SIG-M5 treated with dmso at 0.1 percent for 504 hours (cell line): ENCODE data around the gene JMJD1C.
"Not testable (repeated sequence)": the region's sequence is repeated elsewhere in the genome, so short reads cannot be mapped to it uniquely, and the experiment has no call there.

ENCODE experiments used
- DNase-seq: peaks from one replicate; lab custom pipeline; 2025; ENCODE audit not compliant: unreplicated experiment; lab: John Stamatoyannopoulos, UW

JMJD1C gene, protein sequence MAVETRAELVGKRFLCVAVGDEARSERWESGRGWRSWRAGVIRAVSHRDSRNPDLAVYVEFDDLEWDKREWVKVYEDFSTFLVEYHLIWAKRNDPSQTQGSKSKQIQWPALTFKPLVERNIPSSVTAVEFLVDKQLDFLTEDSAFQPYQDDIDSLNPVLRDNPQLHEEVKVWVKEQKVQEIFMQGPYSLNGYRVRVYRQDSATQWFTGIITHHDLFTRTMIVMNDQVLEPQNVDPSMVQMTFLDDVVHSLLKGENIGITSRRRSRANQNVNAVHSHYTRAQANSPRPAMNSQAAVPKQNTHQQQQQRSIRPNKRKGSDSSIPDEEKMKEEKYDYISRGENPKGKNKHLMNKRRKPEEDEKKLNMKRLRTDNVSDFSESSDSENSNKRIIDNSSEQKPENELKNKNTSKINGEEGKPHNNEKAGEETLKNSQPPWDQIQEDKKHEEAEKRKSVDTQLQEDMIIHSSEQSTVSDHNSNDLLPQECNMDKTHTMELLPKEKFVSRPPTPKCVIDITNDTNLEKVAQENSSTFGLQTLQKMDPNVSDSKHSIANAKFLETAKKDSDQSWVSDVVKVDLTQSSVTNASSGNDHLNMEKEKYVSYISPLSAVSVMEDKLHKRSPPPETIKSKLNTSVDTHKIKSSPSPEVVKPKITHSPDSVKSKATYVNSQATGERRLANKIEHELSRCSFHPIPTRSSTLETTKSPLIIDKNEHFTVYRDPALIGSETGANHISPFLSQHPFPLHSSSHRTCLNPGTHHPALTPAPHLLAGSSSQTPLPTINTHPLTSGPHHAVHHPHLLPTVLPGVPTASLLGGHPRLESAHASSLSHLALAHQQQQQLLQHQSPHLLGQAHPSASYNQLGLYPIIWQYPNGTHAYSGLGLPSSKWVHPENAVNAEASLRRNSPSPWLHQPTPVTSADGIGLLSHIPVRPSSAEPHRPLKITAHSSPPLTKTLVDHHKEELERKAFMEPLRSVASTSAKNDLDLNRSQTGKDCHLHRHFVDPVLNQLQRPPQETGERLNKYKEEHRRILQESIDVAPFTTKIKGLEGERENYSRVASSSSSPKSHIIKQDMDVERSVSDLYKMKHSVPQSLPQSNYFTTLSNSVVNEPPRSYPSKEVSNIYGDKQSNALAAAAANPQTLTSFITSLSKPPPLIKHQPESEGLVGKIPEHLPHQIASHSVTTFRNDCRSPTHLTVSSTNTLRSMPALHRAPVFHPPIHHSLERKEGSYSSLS (N-terminal part only)

DNA sequence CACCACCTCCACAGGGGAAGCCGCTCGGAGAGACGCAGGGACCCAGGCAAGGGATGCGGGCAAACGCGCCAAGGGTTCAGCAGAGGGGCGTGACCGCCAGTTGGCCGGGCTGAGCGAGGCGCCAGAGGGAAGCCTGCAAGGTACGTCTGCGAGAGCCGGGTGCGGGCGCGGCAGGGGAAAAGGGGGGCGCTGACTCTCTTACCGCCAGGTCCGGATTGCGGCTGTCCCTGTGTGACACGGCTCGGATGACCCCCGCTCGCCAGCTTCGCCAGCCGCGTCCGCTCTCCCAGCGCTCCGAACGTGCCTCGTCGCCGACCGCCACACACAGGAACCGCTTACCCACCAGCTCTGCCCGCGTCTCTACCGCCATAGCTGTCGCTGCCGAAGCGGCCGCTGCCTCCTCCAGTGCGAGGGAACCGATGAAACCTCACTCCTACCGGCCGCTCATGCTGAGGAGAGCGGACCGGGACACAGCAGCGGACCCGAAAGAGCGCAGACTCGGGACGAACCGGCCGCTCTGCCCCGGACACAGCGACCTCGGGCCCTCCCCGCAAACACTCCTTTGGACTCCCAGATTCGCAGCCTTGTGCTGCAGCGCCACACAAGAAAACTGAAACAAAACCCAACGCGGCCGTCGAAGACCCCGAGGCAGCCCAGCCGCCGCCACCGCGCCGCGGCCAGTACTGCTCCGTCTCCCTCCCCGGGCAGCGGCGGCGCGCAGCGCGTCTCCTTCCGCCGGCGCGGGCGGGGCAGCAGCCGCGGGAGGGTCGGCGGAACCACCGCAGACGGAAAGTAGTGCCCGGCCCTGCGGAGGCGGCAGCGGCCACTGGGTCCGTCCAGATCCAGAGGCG, at the start of gene JMJD1C:
JMJD1C (minus strand) TSS at position 685 of the 851 bp plus-strand sequence; CDS start at position 370, 315 bp downstream.
- peak; percentile 41 for DNase-seq

DNA sequence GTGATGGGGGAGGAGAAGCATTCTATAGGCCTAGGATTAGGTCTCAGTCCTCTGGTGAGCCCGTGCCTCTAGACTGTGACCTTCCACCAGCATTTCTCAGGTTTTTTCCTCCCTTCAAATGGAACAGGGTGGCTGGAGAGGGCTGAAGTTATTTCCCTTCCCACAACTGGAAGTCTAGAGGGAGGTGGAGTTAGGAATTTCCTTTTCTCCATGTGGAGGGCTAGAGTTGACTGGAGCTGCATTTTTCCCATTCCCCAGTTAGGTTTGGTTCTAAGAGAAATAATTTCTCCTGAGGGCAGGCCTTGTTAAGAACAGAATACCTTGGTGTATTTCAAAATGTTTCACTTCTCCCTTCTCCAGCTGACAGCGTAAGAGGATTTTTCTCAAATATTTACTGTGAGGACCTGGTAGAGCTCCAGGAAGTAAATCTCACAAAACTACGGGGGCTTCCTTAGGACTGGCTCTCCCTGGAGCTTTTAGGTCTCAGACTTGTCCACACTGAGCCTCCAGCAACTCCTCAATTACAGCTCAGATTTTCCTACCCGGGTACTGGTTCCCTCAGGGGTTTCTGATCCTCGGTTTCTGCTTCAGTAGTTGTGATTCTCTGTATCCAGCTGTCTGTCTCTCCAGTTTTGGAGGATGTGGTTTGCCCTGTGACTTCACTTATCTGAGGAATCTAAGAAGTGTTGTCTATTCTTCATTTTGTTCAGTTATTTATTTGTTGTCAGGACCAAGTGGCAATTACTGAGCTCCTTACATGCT, 49.4 kb upstream of the JMJD1C start:
- DNase-seq, result no peak

DNA sequence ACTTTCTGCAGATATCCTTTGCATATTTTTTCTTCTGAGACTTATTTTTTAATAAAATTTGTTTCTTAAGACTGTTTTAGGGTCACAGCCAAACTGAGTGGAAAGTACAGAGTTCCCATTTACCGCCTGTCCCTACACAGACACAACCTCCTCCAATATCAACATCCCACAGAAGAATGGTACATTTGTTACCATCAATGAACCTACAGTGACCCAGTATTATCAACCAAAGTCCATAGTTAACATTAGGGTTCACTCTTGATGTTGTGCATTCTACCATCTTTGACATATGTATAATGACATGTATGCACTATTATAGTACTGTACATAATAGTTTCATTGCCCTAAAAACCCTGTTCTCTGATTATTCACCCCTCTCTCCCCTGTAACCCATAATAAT, 40.8 kb upstream of the JMJD1C start:
- DNase-seq, result no peak

DNA sequence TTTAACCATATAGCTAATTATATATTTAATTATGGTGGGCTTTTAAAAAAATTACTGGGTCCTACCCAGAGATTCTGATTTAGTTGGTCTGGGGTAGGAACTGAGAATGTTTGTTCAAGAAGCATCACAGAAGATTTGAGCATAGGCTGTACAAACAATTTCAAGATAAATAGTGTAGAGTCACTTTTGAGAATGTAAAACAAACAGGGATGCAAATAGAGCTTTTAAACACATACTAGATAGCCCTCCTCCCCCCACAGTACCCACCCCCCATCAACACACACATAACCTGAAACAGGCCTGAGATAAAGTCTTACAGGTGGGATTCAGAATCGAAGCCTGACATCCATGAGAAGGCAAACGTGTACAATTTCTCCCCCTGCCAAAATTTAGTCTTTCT, 39.8 kb upstream of the JMJD1C start:
- DNase-seq, result no peak

DNA sequence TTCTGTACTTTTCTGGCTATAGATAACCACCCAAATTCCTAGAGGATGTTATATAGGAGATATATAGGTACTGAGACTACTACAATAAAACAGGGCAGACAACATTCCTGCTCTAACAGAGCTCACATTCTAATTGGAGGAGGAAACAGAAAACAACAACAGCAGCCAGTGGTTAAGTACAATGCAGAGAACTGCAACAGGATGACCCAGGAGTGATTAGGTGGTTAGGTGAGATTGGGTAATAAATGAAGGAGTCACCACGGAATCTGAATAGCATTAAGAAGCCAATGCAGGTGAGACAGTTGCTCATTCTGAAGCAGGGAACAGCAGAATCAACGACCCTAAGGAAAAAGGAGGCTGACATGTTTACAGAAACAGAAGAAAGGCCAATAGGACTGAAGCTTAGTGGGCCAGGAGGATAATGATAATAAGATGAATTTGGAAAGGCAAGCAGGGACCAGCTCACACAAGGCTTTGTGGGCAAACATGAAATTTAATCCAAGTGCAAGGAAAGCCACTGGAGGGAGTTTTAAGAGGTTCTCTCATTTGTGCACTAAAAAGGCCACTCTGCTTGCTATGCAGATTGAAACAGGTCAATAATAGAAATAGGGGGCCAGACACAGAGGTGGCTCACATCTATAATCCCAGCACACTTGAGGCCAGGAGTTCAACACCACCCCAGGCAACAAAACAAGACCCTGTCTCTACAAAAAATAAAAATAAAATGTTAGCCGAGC, 38.5 kb upstream of the JMJD1C start:
- DNase-seq, result no peak

DNA sequence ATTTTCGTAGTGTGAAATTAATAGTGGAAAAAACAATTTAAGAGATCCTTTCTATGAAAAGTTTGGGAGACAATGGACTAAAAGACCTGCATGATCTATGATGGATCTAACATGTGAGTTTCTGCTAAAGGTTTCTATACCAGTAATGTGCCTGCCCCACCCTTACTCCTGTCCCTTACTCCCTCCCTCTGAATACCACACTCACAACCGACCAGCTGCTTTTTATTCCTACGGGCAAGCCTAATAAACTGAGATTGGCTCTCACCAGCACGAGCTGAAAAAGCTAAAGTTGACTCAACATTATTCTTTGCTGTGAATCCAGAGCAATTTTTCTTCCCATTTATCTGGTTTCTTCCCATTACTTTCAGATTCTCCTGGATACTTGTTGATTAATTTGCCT, 37.6 kb upstream of the JMJD1C start:
- no peak for DNase-seq

DNA sequence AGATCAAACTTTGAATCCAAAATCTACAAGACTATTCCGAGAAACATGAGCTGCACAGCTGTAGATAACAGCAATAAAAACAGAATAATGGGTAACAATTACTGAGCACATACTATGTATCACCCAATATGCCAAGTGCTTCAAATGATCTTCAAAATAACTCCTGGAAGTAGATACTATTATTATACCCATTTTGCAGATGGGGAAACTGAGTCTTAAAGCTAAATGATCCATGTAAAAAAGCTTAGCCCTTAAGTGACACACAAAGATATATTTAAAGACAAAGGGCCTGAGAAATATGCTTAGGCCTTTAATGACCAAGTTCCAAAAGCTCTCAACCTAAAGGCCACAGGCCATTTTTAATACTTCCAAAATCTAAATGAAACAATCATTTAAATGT, 37.1 kb upstream of the JMJD1C start:
- DNase-seq, result no peak

DNA sequence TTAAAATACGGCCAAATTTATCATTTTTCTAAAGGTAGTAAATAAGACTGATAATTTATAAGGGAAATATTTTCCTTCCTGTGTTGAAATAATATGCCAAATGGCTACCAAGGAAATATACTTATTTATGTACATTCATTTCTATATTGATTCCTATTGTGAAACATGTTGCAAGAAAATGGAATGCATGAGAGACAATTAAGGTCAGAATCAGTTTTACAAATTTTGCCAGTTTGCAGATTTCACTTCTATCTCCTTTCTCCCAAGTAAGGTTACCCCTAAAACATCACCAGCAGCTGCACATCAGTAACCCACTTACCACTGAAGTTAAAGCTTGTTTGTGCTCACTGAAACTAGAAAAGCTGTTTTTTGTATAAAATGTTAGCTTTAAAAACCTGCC, 36.2 kb upstream of the JMJD1C start:
- DNase-seq, result no peak

DNA sequence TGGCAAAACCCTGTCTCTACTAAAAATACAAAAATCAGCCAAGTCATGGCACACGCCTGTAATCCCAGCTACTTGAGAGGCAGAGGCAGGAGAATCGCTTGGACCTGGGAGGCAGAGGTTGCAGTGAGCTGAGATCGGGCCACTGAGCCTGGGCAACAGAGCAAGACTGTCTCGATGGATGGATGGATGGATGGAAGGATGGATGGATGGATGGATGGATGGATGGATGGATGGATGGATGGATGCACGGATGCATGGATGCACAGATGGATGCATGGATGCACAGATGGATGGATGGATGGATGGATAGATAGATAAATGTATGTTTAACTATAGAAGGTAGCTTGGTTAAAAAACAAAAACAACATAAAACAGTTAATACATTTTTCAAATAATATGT, 34.8 kb upstream of the JMJD1C start:
- DNase-seq, result not testable (repeated sequence)

DNA sequence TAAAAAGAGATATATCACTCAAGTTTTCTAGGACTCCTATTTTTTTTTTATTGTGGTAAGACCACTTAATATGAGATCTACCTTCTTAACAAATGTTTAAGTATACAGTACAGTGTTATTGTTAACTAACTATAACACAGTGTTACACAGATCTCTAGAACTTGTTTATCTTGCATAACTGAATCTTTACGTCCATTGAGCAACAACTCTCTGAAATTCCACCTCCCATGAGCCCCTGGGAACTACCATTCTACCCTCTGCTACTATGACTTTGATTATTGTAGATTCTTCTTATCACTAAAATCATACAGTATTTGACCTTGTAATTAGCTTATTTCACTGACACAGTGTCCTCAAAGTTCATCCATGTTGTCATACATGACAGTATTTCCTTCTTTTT, 32.9 kb upstream of the JMJD1C start:
- DNase-seq, result peak; percentile 11

DNA sequence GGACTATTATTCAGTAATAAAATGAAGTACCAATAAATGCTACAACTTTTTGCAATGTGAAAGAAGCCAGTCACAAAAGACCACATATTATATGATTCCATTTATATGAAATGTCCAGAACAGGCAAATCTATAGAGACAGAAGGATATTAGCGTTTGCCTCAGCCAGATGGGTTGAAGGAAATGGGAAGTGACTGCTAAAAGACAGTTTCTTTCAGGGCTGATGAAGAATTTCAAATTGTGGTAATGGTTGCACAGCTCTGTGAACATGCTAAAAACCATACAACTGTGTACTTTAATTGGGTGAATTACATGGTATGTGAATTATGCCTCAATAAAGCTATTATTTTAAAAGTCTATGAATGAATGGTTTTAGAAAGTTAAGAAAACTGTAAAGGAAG, 31.5 kb upstream of the JMJD1C start:
- DNase-seq, result peak; percentile 29

DNA sequence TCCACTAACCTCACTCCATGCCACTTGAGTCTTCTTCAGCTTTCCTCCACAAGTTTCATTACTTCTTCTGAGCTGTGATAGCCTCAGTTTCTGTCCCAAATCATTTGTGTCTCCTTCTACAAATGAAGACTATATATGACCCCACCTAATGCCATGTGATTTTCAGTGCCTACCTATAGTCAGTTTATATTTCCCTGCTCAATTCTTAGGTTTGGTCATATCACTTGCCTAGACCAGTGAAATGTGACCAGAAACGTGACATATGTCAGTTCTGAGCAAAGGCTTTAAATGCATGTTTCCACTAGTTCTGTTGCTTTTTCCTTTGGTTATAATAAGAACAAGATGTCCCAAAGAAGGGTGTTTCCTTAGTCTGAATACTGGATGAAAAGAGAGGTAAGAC, 30.8 kb upstream of the JMJD1C start:
- DNase-seq, result no peak

DNA sequence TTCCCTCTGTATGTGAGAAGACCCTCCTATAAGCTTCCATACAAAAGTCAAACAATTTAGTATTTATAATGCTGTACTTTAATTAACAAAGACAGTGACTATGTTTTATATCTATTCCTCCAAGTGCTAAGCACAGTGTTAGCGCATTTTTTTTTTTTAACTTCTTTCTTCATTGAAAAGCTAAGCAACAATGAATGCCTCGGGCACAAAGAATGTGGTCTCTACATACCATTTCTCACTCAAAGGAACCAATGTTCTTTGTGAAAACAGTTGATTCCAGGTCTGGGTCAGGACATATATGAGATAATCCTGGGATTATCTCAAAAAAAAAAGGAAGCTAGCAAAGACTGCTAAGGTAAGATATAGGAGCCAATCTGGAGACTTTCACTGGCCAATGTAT, 29.2 kb upstream of the JMJD1C start:
- DNase-seq, result no peak

DNA sequence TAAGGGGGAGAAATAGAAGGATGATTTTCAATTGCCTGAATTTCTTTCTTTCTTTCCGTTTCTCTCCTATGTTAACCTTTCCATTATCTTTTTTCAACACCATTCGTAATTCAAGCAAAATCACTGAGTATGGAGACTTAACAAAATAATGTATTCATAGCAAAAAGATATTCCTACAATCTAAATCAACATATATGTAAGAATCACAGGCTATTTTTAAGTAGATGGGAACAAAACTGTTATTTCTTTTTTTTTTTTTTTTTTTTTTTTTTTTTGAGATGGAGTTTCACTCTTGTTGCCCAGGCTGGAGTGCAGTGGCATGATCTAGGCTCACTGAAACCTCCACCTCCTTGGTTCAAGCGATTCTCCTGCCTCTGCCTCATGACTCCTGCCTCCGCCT, 27.2 kb upstream of the JMJD1C start:
- no peak for DNase-seq

DNA sequence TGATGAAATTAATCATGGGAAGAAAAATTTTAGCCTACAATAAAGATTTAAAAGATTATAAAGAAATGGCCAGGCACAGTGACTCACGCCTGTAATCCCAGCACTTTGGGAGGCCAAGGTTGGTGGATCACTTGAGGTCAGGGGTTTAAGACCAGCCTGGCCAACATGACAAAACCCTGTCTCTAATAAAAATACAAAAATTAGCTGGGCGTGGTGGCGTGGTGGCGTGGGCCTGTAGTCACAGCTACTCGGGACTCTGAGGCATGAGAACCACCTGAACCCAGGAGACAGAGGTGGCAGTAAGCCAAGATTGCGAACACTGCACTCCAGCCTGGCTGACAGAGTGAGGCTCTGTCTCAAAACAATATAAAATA, 26.5 kb upstream of the JMJD1C start:
- DNase-seq, result not testable (repeated sequence)

DNA sequence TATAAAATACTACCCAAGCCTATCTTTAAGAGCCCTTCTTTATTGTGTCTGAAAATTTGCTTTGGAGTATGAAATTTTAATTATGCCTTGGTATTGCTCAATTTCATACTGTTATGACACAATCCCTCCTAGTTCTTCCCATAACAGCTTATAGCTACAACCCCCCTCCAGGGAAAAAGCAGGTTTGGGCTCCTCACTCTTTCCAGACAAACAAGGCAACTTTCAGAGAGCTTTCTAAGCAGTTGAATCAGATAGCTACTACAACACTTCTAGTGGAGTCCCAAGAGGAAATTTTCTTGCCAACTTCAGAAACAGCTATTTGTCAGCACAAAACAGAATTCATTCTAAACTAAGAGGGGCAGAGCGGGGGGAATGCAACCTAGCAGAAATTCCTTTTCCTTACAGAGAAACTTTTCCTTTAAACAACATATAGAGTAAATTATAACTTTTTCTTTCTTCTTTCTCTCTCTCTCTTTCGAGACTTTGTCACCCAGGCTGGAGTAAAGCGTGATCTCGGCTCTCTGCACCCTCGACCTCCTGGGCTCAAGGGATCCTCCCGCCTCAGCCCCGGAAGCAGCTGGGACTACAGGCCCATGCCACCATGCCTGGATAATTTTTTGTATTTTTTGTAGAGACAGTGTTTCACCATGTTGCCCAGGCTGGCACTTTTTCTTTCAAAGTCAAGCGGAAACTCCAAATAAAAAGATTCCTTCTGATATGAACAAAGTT, 26.0 kb upstream of the JMJD1C start:
- DNase-seq, result peak; percentile 49

DNA sequence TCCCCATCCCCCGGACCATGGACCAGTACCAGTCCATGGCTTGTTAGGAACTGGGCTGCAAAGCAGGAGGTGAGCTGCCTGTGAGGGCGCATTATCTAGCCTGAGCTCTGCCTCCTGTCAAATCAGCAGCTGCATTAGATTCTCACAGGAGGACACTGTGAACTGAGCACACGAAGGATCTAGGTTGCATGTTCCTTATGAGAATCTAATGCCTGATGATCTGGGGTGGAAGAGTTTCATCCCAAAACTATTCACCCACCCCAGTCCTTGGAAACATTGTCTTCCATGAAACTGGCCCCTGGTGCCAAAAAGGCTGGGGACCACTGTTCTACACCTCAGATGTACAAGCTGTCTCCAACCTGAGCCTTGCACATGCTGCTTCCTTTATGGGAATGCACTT, 24.1 kb upstream of the JMJD1C start:
- no peak for DNase-seq

DNA sequence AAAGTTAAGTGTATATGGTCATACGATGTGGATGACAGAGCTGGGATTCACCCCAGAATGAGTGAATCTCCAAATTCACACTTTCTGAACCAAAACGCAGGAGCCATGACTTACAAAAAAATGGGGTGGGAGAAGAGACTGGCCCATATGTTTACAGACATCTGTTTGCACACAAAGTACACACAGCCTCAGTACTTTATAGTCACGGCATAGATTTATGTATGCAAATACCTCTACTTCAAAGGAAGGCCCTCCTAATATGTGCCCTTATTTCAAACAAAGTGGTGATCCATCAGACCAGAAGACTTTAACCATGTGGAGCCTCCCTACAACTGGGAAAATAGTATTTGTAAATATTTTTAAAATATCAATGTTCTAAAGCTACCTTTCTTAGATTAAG, 22.2 kb upstream of the JMJD1C start:
- no peak for DNase-seq

DNA sequence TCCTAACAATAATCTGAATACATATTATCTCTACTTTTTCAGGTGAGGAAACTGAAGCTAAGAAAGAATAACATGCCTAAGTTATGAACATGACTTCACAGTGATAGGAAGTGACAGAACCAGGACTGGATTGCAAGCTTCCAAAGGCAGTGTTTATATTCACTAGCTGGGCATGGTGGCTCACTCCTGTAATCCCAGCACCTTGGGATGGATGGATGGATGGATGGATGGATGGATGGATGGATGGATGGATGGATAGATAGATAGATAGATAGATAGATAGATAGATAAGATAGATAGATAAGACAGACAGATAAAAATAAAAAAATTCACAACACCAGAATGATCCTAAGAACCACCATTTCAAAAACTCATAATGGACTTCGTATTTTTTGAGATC, 18.2 kb upstream of the JMJD1C start:
- DNase-seq, result no peak
